Stimulated activated CD4-positive, alpha-beta T cell treated with anti-CD3 and anti-CD28 coated beads, Interleukin-15, amount 100 ng/mL, for 48 hours (primary cell): Measurements from ENCODE around the gene RAB4A.

Source experiments
- DNase-seq, 2 donors: peaks; one replicate each; pipeline ENCODE4 v3.0.0-alpha.2; 2020; ENCODE audit warnings: low read depth in 2 of 2

Gene RAB4A

GRCh38 chr1:229244091-229244490 lies 26.8 kb upstream of the RAB4A start:
- no peak for DNase-seq

GRCh38 chr1:229247871-229248270 lies 23.0 kb upstream of the RAB4A start:
- DNase-seq: no peak

- no peak for DNase-seq
Observed at GRCh38 chr1:229248821-229249817, 21.8 kb upstream of the RAB4A start.

GRCh38 chr1:229249854-229250644 lies 20.9 kb upstream of the RAB4A start:
- DNase-seq: no peak

- no peak for DNase-seq
Observed at GRCh38 chr1:229251185-229251584, 19.7 kb upstream of the RAB4A start.

- DNase-seq: no peak
Observed at GRCh38 chr1:229252228-229252984, 18.5 kb upstream of the RAB4A start.

- DNase-seq: no peak
Observed at GRCh38 chr1:229253151-229253974, 17.5 kb upstream of the RAB4A start.

GRCh38 chr1:229254910-229255541 lies 15.9 kb upstream of the RAB4A start:
- DNase-seq: no peak

- DNase-seq: peak in 1 of 2 donors; percentile 49
Observed at GRCh38 chr1:229258031-229258756, 12.7 kb upstream of the RAB4A start.

- DNase-seq: no peak
Observed at GRCh38 chr1:229258757-229259060, 12.2 kb upstream of the RAB4A start.

GRCh38 chr1:229260297-229260696 lies 10.6 kb upstream of the RAB4A start:
- no peak for DNase-seq

GRCh38 chr1:229262239-229262638 lies 8.7 kb upstream of the RAB4A start:
- no peak for DNase-seq

GRCh38 chr1:229263254-229263653 lies 7.7 kb upstream of the RAB4A start:
- DNase-seq: no peak

- no peak for DNase-seq
Observed at GRCh38 chr1:229264068-229264467, 6.8 kb upstream of the RAB4A start.

- no peak for DNase-seq
Observed at GRCh38 chr1:229264487-229264886, 6.4 kb upstream of the RAB4A start.

- DNase-seq: no peak
Observed at GRCh38 chr1:229266274-229266673, 4.6 kb upstream of the RAB4A start.

GRCh38 chr1:229266832-229267500 lies 3.9 kb upstream of the RAB4A start:
- DNase-seq: no peak

GRCh38 chr1:229268505-229268904 lies 2.4 kb upstream of the RAB4A start:
- DNase-seq: no peak

GRCh38 chr1:229271448-229272159 lies 693 bp downstream of the RAB4A start:
- no peak for DNase-seq
